NCI-H526 treated with DMSO at 0.1 percent for 48 hours (cell line): ENCODE measurements around the gene EIF2D.
"Not testable (repeated sequence)": the region's sequence is repeated elsewhere in the genome, so short reads cannot be mapped to it uniquely, and the experiment has no call there.

Experiments used
- DNase-seq: peaks from one replicate; lab custom pipeline; 2025; lab: John Stamatoyannopoulos, UW

Gene EIF2D

GRCh38 chr1:206586501-206587445, 25.5 kb downstream of the EIF2D start:
- DNase-seq = no peak

- DNase-seq = no peak
Observed at GRCh38 chr1:206584683-206585082, 27.6 kb downstream of the EIF2D start.

- DNase-seq = no peak
Observed at GRCh38 chr1:206583707-206584648, 28.3 kb downstream of the EIF2D start.

GRCh38 chr1:206582971-206583706, 29.1 kb downstream of the EIF2D start:
- DNase-seq = no peak

GRCh38 chr1:206582537-206582936, 29.7 kb downstream of the EIF2D start:
- no peak for DNase-seq

GRCh38 chr1:206581571-206581981, 30.7 kb downstream of the EIF2D start:
- DNase-seq = no peak

GRCh38 chr1:206581114-206581497, 31.2 kb downstream of the EIF2D start:
- DNase-seq = not testable (repeated sequence)

- DNase-seq = no peak
Observed at GRCh38 chr1:206580438-206581113, 31.7 kb downstream of the EIF2D start.

- no peak for DNase-seq
Observed at GRCh38 chr1:206579747-206580437, 32.4 kb downstream of the EIF2D start.

GRCh38 chr1:206578978-206579374, 33.3 kb downstream of the EIF2D start:
- no peak for DNase-seq

- DNase-seq = no peak
Observed at GRCh38 chr1:206578068-206578977, 33.9 kb downstream of the EIF2D start.

- DNase-seq = no peak
Observed at GRCh38 chr1:206577626-206578025, 34.6 kb downstream of the EIF2D start.

GRCh38 chr1:206575894-206576737, 36.1 kb downstream of the EIF2D start:
- no peak for DNase-seq

GRCh38 chr1:206575165-206575893, 36.9 kb downstream of the EIF2D start:
- DNase-seq = no peak

GRCh38 chr1:206573762-206574161, 38.5 kb downstream of the EIF2D start:
- no peak for DNase-seq

- DNase-seq = no peak
Observed at GRCh38 chr1:206573319-206573718, 38.9 kb downstream of the EIF2D start.

- DNase-seq = no peak
Observed at GRCh38 chr1:206572835-206573234, 39.4 kb downstream of the EIF2D start.

- no peak for DNase-seq
Observed at GRCh38 chr1:206570529-206570928, 41.7 kb downstream of the EIF2D start.
